Fibroblast of skin of right biceps (primary cell): Measurements from ENCODE around the gene NDUFS8.
"Not testable (repeated sequence)": the region's sequence is repeated elsewhere in the genome, so short reads cannot be mapped to it uniquely, and the experiment has no call there.

ENCODE experiments used
- DNase-seq: peaks from one replicate; pipeline ENCODE4 v3.0.0-alpha.2; 2013

NDUFS8 gene

GRCh38 chr11:68030318-68031143, at the start of gene NDUFS8:
Gene NDUFS8 (plus strand): TSS chr11:68030681. CDS start chr11:68032152, 1,471 bp downstream.
- peak; percentile 99 for DNase-seq

- DNase-seq: not testable (repeated sequence)
Observed at GRCh38 chr11:67981226-67981625, 49.3 kb upstream of the NDUFS8 start.

- DNase-seq: not testable (repeated sequence)
Observed at GRCh38 chr11:67982255-67982857, 48.1 kb upstream of the NDUFS8 start.

- DNase-seq: no peak
Observed at GRCh38 chr11:67983951-67984350, 46.5 kb upstream of the NDUFS8 start.

GRCh38 chr11:67985302-67985701, 45.2 kb upstream of the NDUFS8 start:
- not testable (repeated sequence) for DNase-seq

- not testable (repeated sequence) for DNase-seq
Observed at GRCh38 chr11:67990546-67991346, 39.7 kb upstream of the NDUFS8 start.

- not testable (repeated sequence) for DNase-seq
Observed at GRCh38 chr11:67991347-67992121, 38.9 kb upstream of the NDUFS8 start.

GRCh38 chr11:67993821-67994220, 36.7 kb upstream of the NDUFS8 start:
- DNase-seq: not testable (repeated sequence)

GRCh38 chr11:67994387-67994786, 36.1 kb upstream of the NDUFS8 start:
- not testable (repeated sequence) for DNase-seq

- DNase-seq: not testable (repeated sequence)
Observed at GRCh38 chr11:67995129-67995528, 35.4 kb upstream of the NDUFS8 start.

- not testable (repeated sequence) for DNase-seq
Observed at GRCh38 chr11:67995579-67995978, 34.9 kb upstream of the NDUFS8 start.

- DNase-seq: no peak
Observed at GRCh38 chr11:67996051-67996450, 34.4 kb upstream of the NDUFS8 start.

- peak; percentile 56 for DNase-seq
Observed at GRCh38 chr11:67996622-67997474, 33.6 kb upstream of the NDUFS8 start.

GRCh38 chr11:67997475-67997921, 33.0 kb upstream of the NDUFS8 start:
- no peak for DNase-seq

GRCh38 chr11:67998150-67999045, 32.1 kb upstream of the NDUFS8 start:
- DNase-seq: no peak

GRCh38 chr11:67999201-67999629, 31.3 kb upstream of the NDUFS8 start:
- no peak for DNase-seq

- DNase-seq: no peak
Observed at GRCh38 chr11:67999704-68000103, 30.8 kb upstream of the NDUFS8 start.

- DNase-seq: no peak
Observed at GRCh38 chr11:68002575-68002937, 27.9 kb upstream of the NDUFS8 start.

GRCh38 chr11:68002938-68003845, 27.3 kb upstream of the NDUFS8 start:
- DNase-seq: no peak
